HL-60 (cell line): ENCODE data around the gene NCOR1.

Experiments used
- CTCF ChIP-seq: IDR thresholded peaks from one replicate; pipeline ENCODE4 v1.5.1; 2011; ENCODE audit warnings: low read length, control low read depth, inconsistent platforms; ENCODE audit not compliant: insufficient read depth
- REST ChIP-seq: IDR thresholded peaks from 2 replicates; pipeline ENCODE4 v1.6.1; 2012; ENCODE audit warnings: low read depth; ENCODE audit not compliant: insufficient replicate concordance

- TF ChIP-seq REST (no peak), CTCF (no peak)
These were observed 133.7 kb downstream of the NCOR1 start for GRCh38 chr17:16081507-16082087.
